Gastroesophageal sphincter (tissue), 4 donors: Measurements from ENCODE around the gene KRT14. TPM values are rescaled to one million over a fixed set of nuclear protein-coding genes. Genes with fewer than 3 reads are reported as not detected.

Experiments
- ATAC-seq: fragments of 150-250 bp; one replicate; pipeline ENCODE4 v1.9.1; 2016; ENCODE audit warnings: mild to moderate bottlenecking, moderate library complexity
- H3K27ac ChIP-seq, 4 donors: fragments of 200-600 bp; sonication (generic) in 3 of 4; 1 replicate in 3 of 4; 2 replicates in 1 of 4; pipeline ENCODE4 v1.5.1; 2016 to 2019
- H3K27me3 ChIP-seq: fragments of 200-600 bp; sonication (generic); one replicate; pipeline ENCODE4 v1.5.1; 2019
- H3K36me3 ChIP-seq, 2 donors: fragments of 200-600 bp; sonication (generic); one replicate each; pipeline ENCODE4 v1.5.1; 2019; ENCODE audit warnings: control low read depth in 1 of 2
- H3K4me1 ChIP-seq, 3 donors: fragments of 200-600 bp; sonication (generic); 1 replicate in 2 of 3; 2 replicates in 1 of 3; pipeline ENCODE4 v1.5.1; 2016 to 2019; ENCODE audit warnings: control low read depth in 2 of 3
- H3K4me3 ChIP-seq, 2 donors: fragments of 200-600 bp; sonication (generic); one replicate each; pipeline ENCODE4 v1.5.1; 2019; ENCODE audit warnings: mild to moderate bottlenecking in 1 of 2, moderate library complexity in 1 of 2
- H3K9me3 ChIP-seq, 3 donors: fragments of 200-600 bp; sonication (generic); one replicate each; pipeline ENCODE4 v1.5.1; 2017 to 2019; ENCODE audit warnings: control low read depth in 2 of 3
- CTCF ChIP-seq, 4 experiments: fragments of 200-600 bp in 2 of 4; fragments of 450-650 bp in 2 of 4; sonication (generic) in 1 of 4; IDR thresholded peaks; one replicate each; pipeline ENCODE4 v1.5.1; 2017 to 2019; ENCODE audit warnings: antibody characterized with exemption in 4 of 4, mild to moderate bottlenecking in 2 of 4, moderate library complexity in 2 of 4
- EP300 ChIP-seq: sonication (generic); formaldehyde crosslinking; IDR thresholded peaks from one replicate; pipeline ENCODE4 v1.6.1; 2017; ENCODE audit warnings: antibody characterized with exemption, mild to moderate bottlenecking
- POLR2A ChIP-seq, 2 donors: fragments of 450-650 bp; IDR thresholded peaks; one replicate each; pipeline ENCODE4 v1.6.1; 2017; ENCODE audit warnings: antibody characterized with exemption in 2 of 2, mild to moderate bottlenecking in 2 of 2, moderate library complexity in 1 of 2
- POLR2AphosphoS5 ChIP-seq: sonication (generic); formaldehyde crosslinking; IDR thresholded peaks from one replicate; pipeline ENCODE4 v1.6.1; 2017; ENCODE audit warnings: antibody characterized with exemption
- WGBS, 2 donors: methylation state at CpG; one replicate each; pipeline ENCODE4 v1.1.5; 2018; ENCODE audit warnings: low coverage in 1 of 2; 5-methylcytosine and 5-hydroxymethylcytosine counted together
- total RNA-seq, 4 donors: library from RNA; depleted of rRNA; stranded (reverse); fragments of >200 nt; gene quantifications; one replicate each; pipeline ENCODE4 v1.1.0, GENCODE V29; 2016

The KRT14 gene
- total RNA-seq, 4 donors from 2014 or later, result 1.4 to 105 (median 41.1) TPM; not detected in 1

GRCh38 chr17:41539979-41540701, 46.6 kb downstream of the KRT14 start:
- no peak overlapping the region for H3K4me3 ChIP-seq
- 64 to 72% methylated on average over 3 to 5 of the region's 7 CpGs for WGBS, 2 donors
- ATAC-seq, result no peak
- H3K9me3 ChIP-seq, result no peaks in the 10 kb centered on the region
- no peaks in the 10 kb centered on the region for H3K4me1 ChIP-seq
- TF ChIP-seq POLR2A (IDR thresholded peaks at IDR 0.05), result no peak
- TF ChIP-seq EP300, result no peak
- TF ChIP-seq CTCF (IDR thresholded peaks at IDR 0.05), result no peak
- no peak for TF ChIP-seq POLR2AphosphoS5
- no peak overlapping the region for H3K27ac ChIP-seq
- peaks cover 8% of the 10 kb centered on the region for H3K27me3 ChIP-seq
- no peaks in the 10 kb centered on the region for H3K36me3 ChIP-seq

- H3K36me3 ChIP-seq, result no peaks in the 10 kb centered on the region
- H3K4me3 ChIP-seq, result no peak overlapping the region
- H3K4me1 ChIP-seq, result no peaks in the 10 kb centered on the region
- no CpG with 5 or more reads among the region's 5 CpGs for WGBS, 2 donors
- no peak for ATAC-seq
- TF ChIP-seq EP300 (no peak), CTCF (IDR thresholded peaks at IDR 0.05) (no peak), POLR2A (IDR thresholded peaks at IDR 0.05) (no peak), POLR2AphosphoS5 (no peak)
- no peaks in the 10 kb centered on the region for H3K9me3 ChIP-seq
- no peak overlapping the region for H3K27ac ChIP-seq
- H3K27me3 ChIP-seq, result peaks cover 14% of the 10 kb centered on the region
These were observed 47.6 kb downstream of the KRT14 start for GRCh38 chr17:41539071-41539492.

GRCh38 chr17:41538565-41538991, 48.1 kb downstream of the KRT14 start:
- TF ChIP-seq CTCF (IDR thresholded peaks at IDR 0.05) (no peak), EP300 (no peak), POLR2A (IDR thresholded peaks at IDR 0.05) (no peak), POLR2AphosphoS5 (no peak)
- WGBS, 2 donors, result 0% methylated on average over 1 of the region's 5 CpGs; no CpG with 5 or more reads in 1 of the 2 donors
- no peak overlapping the region for H3K4me3 ChIP-seq
- H3K4me1 ChIP-seq, result no peaks in the 10 kb centered on the region
- H3K27me3 ChIP-seq, result peaks cover 18% of the 10 kb centered on the region
- H3K27ac ChIP-seq, result no peak overlapping the region
- no peaks in the 10 kb centered on the region for H3K36me3 ChIP-seq
- no peak for ATAC-seq
- H3K9me3 ChIP-seq, result no peaks in the 10 kb centered on the region

GRCh38 chr17:41537990-41538389, 48.7 kb downstream of the KRT14 start:
- TF ChIP-seq POLR2AphosphoS5 (no peak), POLR2A (IDR thresholded peaks at IDR 0.05) (no peak), EP300 (no peak), CTCF (IDR thresholded peaks at IDR 0.05) (no peak)
- H3K4me3 ChIP-seq, result no peak overlapping the region
- H3K4me1 ChIP-seq, result no peaks in the 10 kb centered on the region
- no peak for ATAC-seq
- 86 to 100% methylated on average over 1 to 5 of the region's 9 CpGs for WGBS, 2 donors
- peaks cover 24% of the 10 kb centered on the region for H3K27me3 ChIP-seq
- H3K27ac ChIP-seq, result no peak overlapping the region
- H3K9me3 ChIP-seq, result no peaks in the 10 kb centered on the region
- no peaks in the 10 kb centered on the region for H3K36me3 ChIP-seq

GRCh38 chr17:41537614-41537954, 49.1 kb downstream of the KRT14 start:
- peaks cover 28% of the 10 kb centered on the region for H3K27me3 ChIP-seq
- no peaks in the 10 kb centered on the region for H3K36me3 ChIP-seq
- 82 to 100% methylated on average over 2 to 6 of the region's 7 CpGs for WGBS, 2 donors
- TF ChIP-seq POLR2AphosphoS5, result no peak
- TF ChIP-seq CTCF (IDR thresholded peaks at IDR 0.05), result no peak
- TF ChIP-seq EP300, result no peak
- TF ChIP-seq POLR2A (IDR thresholded peaks at IDR 0.05), result no peak
- ATAC-seq, result no peak
- no peak overlapping the region for H3K4me3 ChIP-seq
- H3K9me3 ChIP-seq, result no peaks in the 10 kb centered on the region
- no peaks in the 10 kb centered on the region for H3K4me1 ChIP-seq
- H3K27ac ChIP-seq, result no peak overlapping the region
